Kidney glomerular epithelial cell (primary cell): ENCODE data around the gene KCNS1.

Experiments
- DNase-seq: peaks from one replicate; lab custom pipeline; 2025; lab: John Stamatoyannopoulos, UW

The KCNS1 gene

DNA sequence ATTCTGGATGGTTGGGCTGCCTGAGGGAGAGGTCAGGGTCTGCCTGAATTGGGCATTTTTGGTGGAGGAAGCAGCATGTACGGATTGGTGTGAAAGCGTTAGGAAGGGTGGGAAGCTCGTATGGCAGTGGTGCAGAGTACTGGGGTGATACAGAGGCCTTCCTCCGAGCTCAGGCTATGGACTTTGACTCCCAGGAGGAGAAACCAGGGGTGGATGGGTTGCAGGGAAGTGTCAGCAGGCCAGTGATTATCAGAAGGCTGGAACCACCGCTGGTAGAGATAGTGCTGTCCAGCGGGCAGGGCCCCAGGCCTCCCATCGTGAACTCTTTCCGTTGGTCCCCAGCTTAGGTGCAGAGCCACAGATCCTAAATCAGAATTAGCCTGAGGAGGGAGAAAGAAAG, 8.7 kb upstream of the KCNS1 start:
- DNase-seq, result no peak

DNA sequence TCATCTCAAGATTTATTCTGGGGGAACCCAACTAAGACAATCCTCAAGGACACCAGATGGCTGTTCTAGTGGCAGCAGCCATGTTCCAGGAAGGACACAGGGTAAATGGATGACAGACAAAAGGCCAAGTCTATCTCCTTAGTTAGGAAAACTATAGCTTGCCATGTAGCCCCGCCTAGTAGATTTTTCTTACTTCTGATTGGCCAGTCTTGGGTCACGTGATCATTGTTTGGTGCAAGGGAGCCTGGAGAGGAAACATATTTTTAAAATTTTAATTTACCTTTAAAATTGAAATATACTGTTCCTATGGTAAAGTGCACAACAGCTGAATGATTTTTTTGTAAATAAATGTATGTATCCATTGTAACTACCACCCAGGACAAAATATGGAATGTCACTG, 4.4 kb upstream of the KCNS1 start:
- DNase-seq, result peak; percentile 44

DNA sequence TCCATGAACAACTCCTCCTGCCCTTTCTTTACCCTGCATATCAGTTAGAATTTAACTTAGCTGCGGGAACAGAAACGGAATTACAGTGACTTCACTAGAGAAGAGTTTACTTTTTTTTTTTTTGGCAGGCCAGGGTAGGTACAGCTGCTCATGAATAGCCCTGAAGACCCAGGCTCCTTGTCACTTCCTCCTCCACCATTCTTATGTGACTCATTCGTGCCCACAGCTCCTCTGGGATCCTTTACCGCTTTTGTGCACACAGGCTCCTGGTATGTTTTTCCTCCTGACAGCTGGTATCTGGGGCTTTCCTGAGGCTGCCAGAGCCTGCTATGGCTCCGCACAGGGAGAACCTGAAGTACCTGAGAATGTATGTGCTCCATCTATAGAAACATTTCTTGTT, 3.9 kb upstream of the KCNS1 start:
- DNase-seq, result peak; percentile 98

DNA sequence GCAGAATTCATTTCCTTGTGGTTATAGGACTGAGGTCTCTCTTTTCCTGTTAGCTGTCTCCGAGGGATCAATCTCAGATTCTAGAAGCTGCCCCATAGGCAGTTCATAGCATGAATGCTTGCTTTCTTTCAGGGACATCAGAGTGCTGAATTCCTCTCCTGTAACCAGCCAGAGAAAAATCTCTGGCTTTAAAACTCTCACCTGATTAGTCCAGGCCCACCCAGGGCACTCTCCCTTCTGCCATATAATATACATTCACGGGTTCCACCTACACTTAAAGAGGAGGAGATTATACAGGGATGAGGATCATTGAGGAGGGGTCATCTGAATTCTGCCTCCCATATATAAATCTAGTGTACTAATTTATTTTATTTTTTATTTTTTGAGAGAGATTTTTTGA, 2.1 kb upstream of the KCNS1 start:
- DNase-seq, result no peak

DNA sequence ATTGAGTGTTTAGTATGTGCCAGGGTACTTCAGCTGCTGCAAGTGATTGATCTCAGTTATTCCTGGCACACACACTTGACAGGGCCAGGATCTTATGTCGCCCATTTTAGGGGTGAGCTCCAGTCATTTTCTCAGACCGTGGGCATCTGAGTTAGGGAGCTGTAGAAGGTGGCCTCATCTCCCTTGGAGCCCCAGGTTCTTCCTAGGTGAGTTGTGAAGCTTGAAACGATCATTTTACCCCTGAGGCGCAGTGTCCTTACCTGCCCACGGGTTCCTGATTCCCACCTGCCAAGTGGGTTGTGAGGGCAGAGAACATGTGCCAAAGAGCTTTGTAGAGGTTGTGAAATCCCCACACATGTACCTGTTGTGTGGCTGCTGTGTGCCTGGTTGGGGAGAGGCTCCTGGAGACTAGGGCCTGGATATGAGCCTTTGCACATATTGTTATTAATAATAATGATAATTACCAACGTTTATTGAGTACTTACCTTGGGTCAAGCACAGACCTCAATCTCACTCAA, 465 bp upstream of the KCNS1 start:
- no peak for DNase-seq

DNA sequence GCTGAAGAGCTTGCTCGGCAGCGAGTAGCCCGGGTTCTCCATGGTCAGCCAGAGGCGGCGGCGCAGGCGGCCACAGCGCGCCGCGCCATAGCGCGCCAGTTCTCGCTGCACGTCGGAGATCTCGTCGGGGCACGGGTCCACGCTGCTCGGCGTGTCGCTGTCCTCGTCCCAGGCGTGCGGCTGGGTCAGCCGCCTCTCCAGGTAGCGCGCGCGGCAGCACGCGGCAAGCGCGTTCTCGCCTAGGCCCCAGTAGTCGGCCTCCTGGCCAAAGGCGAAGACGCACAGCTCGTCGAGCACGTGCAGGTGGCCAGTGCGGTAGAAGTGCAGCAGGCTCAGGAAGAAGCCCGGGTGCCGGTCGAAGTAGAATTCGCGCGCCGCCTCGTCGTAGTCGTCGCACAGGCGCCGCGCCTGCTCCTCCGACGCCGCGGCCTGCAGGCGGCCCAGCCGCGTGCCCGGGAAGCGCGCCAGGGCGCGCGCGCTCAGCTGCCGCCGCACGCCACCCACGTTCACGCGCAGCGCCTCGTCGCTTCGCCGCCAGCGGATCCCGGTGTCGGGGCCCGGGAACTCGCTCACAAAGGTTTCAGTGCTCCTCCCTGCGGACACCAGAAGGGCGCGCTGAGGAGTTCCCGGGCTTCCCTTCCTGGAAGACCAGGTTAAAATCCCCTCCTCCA, 2.7 kb downstream of the KCNS1 start:
- no peak for DNase-seq

DNA sequence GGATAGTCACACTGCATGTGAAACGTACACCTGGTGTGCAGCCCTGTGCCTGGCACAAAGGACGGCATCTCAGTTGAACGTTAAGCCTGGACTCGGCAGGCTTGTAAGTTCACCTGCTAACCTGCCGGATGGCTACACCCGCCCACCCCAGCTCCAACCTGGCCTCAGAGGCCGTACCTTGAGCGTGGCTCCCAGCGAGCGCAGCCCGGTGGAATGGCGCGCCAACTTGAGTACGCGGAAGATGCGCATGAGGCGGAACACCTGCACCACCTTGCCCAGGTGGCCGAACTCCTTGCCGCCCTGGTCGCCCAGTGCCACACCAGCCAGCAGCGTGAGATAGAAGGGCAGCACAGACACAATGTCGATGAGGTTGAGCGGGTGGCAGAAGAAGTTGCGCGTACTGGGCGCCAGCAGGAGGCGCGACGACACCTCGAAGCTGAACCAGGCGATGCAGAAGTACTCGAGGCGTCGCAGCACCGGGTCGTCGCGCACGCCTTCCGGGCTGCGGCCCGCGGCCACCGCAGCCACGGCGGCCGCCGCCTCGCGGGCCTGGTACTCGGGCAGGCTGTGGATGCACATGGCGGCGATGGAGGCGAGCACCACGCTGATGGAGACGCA, 3.3 kb downstream of the KCNS1 start:
- no peak for DNase-seq

DNA sequence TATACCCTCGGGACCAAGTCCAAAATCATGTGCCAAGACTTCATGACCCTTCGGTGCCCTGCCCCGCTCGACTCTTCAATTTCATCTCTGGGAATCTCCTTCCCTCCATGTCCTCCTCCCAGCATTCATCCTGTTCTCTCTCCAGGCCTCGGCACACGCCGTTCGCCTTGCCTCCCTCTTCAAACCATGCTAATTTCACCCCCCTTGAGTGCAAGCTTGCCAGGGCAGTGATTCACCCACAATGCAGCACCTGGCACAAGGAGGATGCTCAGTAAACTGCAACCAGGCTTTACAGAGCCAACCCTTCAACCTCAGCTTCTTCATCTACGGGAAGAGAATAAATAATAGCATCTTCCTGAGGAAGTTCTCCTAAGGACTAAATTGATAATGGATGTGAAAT, 4.1 kb downstream of the KCNS1 start:
- DNase-seq, result no peak

DNA sequence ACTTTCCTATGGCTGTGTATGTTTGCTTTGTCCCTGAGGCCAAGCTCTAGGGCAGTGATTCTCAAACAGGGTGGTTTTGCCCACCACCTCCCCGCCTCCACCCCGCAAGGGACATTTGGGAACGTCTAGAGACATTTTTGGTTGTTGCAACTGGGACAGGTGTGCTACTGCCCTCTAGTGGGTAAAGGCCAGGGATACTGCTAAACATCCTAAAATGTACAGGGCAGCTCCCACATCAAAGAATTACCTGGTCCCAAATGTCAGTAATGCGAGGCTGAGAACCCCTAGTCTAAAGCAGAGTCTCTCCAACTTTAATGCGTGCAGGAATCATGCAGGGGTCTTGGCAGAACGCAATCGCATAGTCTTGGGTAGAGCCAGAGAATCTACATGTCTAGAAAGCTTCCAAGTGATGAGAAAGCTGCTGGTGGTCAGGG, 5.1 kb downstream of the KCNS1 start:
- peak; percentile 71 for DNase-seq

DNA sequence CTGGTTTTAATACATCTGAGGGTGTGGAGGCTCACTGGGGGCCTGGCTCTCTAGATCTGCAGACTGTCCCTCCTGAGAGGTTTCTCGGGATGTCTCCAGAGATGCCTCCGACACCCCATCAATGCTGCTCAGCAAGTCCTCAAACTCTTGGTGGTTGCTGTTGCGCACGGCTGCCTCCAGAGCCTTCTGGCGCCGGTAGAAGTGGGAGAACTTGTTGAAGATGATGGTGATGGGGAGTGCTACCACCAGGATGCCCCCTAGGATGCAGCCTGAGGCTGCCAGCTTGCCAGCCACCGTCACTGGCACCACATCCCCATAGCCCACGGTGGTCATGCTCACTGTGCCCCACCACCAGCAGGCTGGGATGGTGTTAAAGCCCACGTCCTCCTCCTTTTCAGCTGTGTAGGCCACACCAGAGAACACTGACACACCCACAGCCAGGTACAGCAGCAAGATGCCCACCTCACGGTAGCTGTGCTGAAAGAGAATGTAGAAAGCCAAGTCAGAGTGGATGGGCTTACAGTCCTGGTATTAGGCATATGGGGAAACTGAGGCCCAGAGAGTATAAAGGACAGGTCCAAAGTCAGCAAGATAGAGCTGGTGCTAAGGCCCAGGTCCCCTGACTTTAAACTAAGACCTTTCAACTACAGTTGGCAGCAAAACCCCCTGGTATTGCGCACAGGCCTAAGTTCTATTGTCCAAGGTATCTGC, 5.9 kb downstream of the KCNS1 start:
- DNase-seq, result no peak

DNA sequence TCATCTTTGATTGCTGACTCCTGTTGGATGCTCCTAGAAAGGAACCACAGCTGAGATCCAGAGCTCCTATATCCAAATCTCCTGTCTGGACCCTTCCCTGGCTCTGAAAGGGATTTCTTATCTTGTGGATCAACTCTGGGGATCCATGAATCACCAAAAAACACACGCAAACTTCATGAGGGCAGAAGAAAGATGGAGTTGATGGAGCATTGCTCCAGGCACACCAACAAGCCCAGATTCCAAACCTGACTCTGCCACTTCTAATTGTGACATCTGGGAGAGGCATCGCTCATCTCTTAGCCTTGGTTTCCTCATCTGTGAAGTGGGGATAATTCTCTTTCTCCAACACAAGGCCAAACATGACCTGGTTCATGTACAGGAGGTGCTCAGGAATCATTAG, 6.7 kb downstream of the KCNS1 start:
- no peak for DNase-seq

DNA sequence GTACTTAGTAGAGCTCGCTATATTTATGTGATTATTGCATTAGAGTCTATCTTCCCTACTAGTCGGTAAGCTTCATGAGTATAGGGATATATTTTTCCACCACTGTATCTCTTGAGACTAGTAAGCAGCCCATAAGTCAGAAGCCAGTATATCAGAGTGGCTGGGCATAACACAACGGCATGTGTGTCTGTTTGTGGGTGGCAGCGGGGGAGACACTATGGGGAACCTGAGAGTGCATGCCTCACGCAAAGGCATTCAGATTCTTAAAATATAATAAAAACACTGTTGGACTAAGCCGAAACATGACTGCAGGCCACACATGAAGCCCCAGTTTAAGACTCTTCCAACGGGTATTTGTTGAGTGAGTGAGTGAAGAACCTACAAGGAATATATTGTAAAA, 8.0 kb downstream of the KCNS1 start:
- no peak for DNase-seq

DNA sequence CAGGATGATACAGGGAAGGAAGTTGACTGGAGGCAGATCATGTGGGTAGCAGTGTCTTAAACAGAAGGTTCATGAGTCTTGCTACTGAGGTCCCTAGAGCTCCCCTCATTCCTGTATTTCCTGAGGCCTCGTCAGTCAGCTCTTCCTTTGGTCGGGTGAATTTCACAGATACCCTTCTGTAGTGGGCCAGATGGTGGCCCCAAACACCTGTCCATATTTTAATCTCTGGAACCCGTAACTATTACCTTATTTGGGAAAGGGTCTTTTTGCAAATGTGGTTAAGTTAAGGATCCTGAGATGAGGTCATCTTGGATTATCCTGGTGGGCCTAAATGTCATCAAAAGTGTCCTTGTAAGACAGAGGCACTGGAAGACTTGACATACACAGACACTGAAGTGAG, 9.6 kb downstream of the KCNS1 start:
- DNase-seq, result no peak

DNA sequence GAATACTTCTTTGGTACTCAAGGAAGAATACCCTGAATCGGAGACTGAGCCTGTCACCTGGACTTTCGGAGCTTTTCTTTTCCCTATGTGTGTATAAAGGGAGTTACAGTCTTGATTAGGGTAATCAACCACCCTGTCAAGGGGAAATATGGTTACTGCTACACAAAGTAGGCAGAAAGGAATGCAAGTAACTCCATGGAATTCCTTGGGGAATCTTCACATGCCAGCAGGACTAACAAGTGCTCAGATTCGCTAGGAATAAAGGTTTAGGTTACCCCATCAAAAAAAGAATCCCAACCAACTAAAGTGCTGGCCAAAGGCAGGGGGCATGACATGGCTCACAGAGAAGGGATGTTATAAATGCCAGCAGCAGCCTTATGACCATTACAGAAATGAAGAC, 10.4 kb downstream of the KCNS1 start:
- peak; percentile 30 for DNase-seq

DNA sequence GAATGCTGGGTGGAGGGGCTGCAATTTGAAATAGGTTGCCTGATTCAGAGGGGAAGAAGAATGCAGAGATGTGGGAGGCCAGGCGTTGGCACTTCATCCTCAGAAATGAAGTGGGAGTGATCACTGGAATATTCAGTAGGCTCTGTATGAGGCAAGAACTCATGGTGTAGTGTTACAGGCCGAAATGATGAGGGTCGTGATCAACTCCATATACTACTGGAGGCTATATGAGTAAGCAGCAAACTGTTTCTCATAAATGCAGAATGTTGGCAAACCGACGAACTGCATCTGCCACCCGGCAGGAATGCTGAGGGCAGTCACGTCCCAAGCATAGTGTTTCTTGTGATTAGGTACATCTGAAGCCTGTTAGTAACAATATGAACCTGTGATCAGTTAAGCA, 12.7 kb downstream of the KCNS1 start:
- peak; percentile 80 for DNase-seq

DNA sequence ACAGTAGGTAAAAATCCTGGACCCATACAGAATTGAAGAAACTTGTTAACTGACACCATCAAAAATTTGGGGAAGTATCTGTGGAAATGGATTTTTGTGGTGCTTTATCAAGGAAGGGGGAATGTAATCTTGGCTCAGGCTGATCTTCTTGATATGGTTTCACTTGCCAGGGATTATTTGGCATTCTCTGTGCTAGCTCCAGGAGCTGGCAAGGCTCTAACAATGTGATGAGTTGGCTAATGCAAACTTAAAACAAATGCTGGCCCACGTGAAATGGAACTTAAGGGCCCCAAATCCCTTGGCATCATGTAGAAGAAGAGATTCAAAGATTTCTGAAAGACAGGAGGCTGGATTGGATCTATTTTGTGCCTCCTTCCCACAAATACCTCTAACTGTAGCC, 13.1 kb downstream of the KCNS1 start:
- no peak for DNase-seq

DNA sequence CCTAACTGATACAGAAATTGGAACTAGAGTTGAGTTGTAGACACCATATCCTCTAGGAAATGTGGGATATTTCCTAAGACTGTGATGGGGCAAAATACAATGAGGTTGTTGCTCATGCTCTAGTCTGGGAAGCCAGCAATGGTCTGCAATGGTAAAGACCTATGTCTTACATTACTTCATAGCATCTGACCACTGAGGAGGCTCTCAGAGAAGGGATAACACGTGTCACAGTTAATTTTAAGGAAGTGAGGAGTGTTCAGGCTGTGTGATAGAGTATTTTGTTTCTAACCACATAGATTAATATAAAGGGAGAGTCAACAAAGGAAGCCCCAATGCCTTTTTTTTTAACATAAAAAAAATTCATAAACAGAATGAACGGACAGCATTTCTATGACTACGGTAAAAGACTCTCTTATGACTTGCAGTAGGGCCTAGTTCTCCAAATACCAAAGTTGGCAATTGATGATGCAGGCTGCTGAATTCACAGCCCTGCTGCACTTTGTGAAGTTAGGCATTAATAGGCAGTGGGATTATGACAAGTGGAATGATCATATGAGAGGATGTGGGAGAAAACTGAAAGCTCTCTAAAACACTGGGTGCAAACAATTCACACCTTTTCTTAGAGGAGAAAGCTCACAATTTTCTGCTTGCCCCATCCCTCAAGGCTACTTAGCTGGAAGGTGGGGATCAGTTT, 13.7 kb downstream of the KCNS1 start:
- DNase-seq, result no peak

DNA sequence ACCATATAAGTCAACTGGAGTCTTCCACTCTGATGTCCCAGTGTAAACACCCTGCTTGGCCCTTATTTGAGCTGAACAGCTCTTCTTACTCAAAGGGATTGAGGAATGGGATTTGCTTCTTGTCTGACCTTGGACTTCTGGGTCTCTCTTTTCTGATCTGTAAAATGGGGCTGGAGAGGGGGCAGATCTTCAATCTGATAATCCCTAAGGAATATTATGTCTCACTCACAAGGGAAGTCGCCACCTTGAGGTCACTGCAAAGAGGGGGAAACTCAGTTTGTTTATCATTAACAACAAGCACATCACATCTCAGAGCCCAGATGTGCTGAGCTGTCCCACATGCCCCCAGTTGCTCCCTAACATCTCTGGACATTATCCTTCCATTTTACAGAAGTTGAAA, 15.1 kb downstream of the KCNS1 start:
- no peak for DNase-seq

DNA sequence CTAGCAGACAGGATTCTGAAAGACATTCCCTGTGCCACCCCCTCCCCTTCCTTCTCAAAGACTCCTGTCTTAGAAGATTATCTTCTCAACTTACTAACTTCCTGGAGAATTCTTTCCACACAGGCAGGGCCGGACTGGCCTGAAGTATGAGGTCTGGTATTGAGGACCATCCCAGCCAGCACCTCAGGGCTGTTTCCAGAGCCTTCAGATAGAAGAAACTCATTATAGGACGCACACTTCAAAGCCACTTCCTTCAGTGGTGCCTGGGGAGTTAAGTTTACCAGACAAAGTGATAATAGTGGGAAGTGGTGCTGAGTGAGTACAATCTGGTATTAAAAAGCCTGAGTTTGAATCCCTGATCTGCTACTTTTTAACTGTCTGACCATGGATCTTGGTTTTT, 15.6 kb downstream of the KCNS1 start:
- DNase-seq, result no peak

DNA sequence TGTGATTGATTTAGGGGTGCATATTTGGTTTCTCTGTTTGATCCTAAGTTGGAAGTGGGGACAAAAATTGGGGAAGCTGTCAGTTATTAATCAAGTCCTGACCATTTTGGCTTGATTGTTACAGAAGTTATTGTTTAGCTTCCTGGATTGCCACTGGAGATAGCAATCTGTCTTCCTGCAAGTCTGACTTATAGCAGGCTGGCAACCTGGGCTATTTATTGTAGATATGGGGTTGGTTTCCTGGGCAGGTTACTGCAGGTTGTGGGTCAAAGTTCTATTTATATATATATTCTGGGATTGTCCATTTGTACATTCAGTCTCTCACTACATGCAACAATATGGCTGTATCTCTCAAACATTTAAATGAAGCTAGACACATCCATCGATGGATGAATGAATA, 17.8 kb downstream of the KCNS1 start:
- no peak for DNase-seq

DNA sequence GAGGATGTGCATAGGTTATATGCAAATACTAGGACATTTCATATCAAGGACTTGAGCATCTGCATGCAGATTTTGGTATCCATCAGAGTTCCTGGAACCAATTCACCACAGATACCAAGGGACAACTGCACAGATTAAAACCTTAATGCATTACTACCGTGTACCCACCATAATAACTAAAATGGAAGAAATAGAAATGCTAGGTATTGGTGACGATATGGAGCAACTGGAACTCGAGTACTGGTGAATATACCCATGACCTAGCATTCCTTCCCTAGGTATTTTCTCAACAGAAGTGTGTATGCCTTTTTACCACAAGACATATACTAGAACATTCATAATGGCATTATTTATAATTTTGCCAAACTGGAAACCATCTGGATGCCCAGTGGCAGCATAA, 18.5 kb downstream of the KCNS1 start:
- DNase-seq, result no peak

DNA sequence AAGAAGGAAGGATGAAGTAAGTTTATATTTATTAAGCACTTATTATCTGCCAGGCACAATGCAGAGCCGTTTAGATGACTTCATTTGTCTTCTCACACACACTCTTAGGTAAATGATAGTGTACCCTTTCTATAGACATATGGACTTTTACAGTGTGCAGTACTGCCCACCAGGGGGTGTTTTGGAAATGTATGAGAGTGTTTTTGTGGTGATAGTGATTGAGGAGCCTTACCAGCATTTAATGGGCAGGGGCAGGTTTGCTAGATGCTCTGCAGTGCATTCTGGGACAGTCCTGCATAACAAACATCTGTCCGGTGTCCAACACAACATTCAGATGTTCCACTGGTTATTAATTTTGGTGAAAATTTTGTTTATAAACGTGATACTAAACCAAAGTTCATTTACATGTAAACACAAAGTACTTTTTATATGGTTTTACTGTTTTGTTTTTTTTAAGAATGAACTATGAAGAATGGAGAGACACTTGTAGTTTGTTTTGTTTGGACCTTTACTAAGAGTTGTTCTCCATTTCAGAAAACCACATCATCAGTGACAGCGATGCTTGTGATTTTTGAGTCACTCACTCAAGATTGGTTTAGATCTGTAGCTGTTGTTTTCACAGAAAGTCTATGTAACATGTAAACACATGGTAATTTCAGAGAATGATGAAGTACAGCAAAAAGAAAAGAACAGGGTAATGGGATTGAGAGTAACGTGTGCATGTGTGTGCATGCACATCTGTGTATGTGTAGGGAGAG, 19.9 kb downstream of the KCNS1 start:
- no peak for DNase-seq
